ENCODE data around the gene IGFLR1.
"Not testable (repeated sequence)": the region's sequence is repeated elsewhere in the genome, so short reads cannot be mapped to it uniquely, and the experiment has no call there.

The IGFLR1 gene

GRCh38 chr19:35739275-35740107, 2.8 kb downstream of the IGFLR1 start:
- no peak for DNase-seq

- no peak for DNase-seq
These were observed 3.4 kb downstream of the IGFLR1 start for GRCh38 chr19:35738887-35739229.

GRCh38 chr19:35738021-35738886, 4.0 kb downstream of the IGFLR1 start:
- DNase-seq, result no peak

GRCh38 chr19:35736913-35737886, 5.1 kb downstream of the IGFLR1 start:
- no peak for DNase-seq

- DNase-seq, result no peak
These were observed 7.4 kb downstream of the IGFLR1 start for GRCh38 chr19:35734889-35735288.

- no peak for DNase-seq
These were observed 8.0 kb downstream of the IGFLR1 start for GRCh38 chr19:35734273-35734672.

- DNase-seq, result no peak
These were observed 8.8 kb downstream of the IGFLR1 start for GRCh38 chr19:35733180-35734125.

GRCh38 chr19:35732540-35733179, 9.6 kb downstream of the IGFLR1 start:
- no peak for DNase-seq

- no peak for DNase-seq
These were observed 10.4 kb downstream of the IGFLR1 start for GRCh38 chr19:35731779-35732405.

- no peak for DNase-seq
These were observed 10.9 kb downstream of the IGFLR1 start for GRCh38 chr19:35731353-35731752.

GRCh38 chr19:35730326-35730725, 11.9 kb downstream of the IGFLR1 start:
- DNase-seq, result no peak

GRCh38 chr19:35729763-35730162, 12.5 kb downstream of the IGFLR1 start:
- no peak for DNase-seq

- no peak for DNase-seq
These were observed 13.2 kb downstream of the IGFLR1 start for GRCh38 chr19:35729021-35729420.

GRCh38 chr19:35727956-35728706, 14.1 kb downstream of the IGFLR1 start:
- no peak for DNase-seq

- no peak for DNase-seq
These were observed 14.9 kb downstream of the IGFLR1 start for GRCh38 chr19:35727053-35727955.

- DNase-seq, result no peak
These were observed 16.9 kb downstream of the IGFLR1 start for GRCh38 chr19:35725216-35725861.

- DNase-seq, result no peak
These were observed 17.7 kb downstream of the IGFLR1 start for GRCh38 chr19:35724560-35724959.

- DNase-seq, result not testable (repeated sequence)
These were observed 18.1 kb downstream of the IGFLR1 start for GRCh38 chr19:35724132-35724531.

Data from HCEC 1CT (cell line).